OCI-LY3 (cell line): Measurements from ENCODE around the gene AP1S1.

ENCODE experiments used
- H2AFZ ChIP-seq: fragments of 200-600, 300-600 bp; shearing (Covaris generic); 2 replicates; pipeline ENCODE4 v1.6.0; 2014; ENCODE audit warnings: antibody characterized with exemption, low read depth, low read length
- H3K27ac ChIP-seq: fragments of 200-600, 300-600 bp; sonication (generic); 2 replicates; pipeline ENCODE4 v1.5.1; 2014; ENCODE audit warnings: mild to moderate bottlenecking, low read length, moderate library complexity, mixed read lengths
- H3K27me3 ChIP-seq: fragments of 200-600, 300-600 bp; sonication (generic); 2 replicates; pipeline ENCODE4 v1.6.1; 2014; ENCODE audit warnings: low read depth, low read length, mixed read lengths
- H3K36me3 ChIP-seq: fragments of 200-600, 300-600 bp; sonication (generic); replicated peaks from 2 replicates; pipeline ENCODE3; 2014; ENCODE audit warnings: low read depth, low read length, mixed read lengths
- H3K4me1 ChIP-seq: fragments of 300-600, 200-600 bp; sonication (generic); 2 replicates; pipeline ENCODE4 v1.6.1; 2014; ENCODE audit warnings: low read length, mixed read lengths
- H3K4me2 ChIP-seq: fragments of 200-600, 300-600 bp; sonication (generic); 2 replicates; pipeline ENCODE4 v1.6.1; 2014; ENCODE audit warnings: low read length, mixed read lengths
- H3K4me3 ChIP-seq: fragments of 300-600, 200-600 bp; sonication (generic); 2 replicates; pipeline ENCODE4 v1.5.1; 2014; ENCODE audit warnings: antibody characterized with exemption, mild to moderate bottlenecking, low read length, moderate library complexity
- H3K79me2 ChIP-seq: fragments of 300-600, 200-600 bp; shearing (Covaris generic); 2 replicates; pipeline ENCODE4 v1.6.1; 2014; ENCODE audit warnings: mild to moderate bottlenecking, low read length, mixed read lengths
- H3K9ac ChIP-seq: fragments of 300-600, 200-600 bp; shearing (Covaris generic); 2 replicates; pipeline ENCODE4 v1.6.0; 2014; ENCODE audit warnings: mild to moderate bottlenecking, low read length, moderate library complexity
- H3K9me3 ChIP-seq: fragments of 200-600, 300-600 bp; shearing (Covaris generic); 2 replicates; pipeline ENCODE4 v1.6.1; 2014; ENCODE audit warnings: low read length, mixed read lengths; ENCODE audit not compliant: insufficient read depth
- H4K20me1 ChIP-seq: fragments of 200-600, 300-600 bp; sonication (generic); 2 replicates; pipeline ENCODE4 v1.6.1; 2016; ENCODE audit warnings: low read length, mixed read lengths; ENCODE audit not compliant: insufficient read depth
- EZH2phosphoT487 ChIP-seq: fragments of 200-600 bp; shearing (Covaris generic); IDR thresholded peaks from 2 replicates; pipeline ENCODE4 v1.6.1; 2018; ENCODE audit warnings: antibody characterized with exemption, mixed run types, low read depth
- TF ChIP-seq, protein P1 (sequence below): fragments of 200-600, 300-600 bp; sonication (generic); IDR thresholded peaks from 2 replicates; pipeline ENCODE4 v1.5.1; 2014; ENCODE audit warnings: antibody characterized with exemption, low read length, low read depth

The AP1S1 gene

DNA sequence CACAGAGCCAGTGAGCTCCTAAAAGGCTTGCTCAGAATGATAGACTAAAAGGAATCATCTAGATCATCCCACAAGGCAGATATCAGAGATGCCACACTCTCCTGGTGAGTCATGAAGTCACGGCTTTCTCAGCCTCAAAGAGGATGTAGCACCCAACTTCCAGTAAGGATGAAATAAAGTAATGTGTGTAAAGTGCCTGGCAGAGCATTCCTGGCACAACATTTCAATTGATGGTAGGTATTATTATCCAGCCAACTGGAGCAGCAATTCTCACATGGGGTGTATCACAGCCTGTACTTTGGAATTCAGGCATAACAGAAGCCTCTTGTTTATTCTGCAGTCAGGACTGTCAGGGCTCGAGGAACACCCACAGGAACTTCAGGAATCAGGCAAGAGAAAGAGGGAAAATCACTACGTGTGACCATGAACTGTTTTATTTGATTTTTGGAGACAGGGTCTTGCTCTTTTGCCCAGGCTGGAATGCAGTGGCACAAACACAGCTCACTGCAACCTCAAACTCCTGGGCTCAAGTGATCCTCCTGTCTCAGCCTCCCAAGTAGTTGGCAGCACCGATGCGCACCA, 31.1 kb downstream of the AP1S1 start:
- Histone ChIP-seq H3K36me3 (no peaks in the 10 kb centered on the region), H2AFZ (no peak overlapping the region), H3K4me3 (no peak overlapping the region)

DNA sequence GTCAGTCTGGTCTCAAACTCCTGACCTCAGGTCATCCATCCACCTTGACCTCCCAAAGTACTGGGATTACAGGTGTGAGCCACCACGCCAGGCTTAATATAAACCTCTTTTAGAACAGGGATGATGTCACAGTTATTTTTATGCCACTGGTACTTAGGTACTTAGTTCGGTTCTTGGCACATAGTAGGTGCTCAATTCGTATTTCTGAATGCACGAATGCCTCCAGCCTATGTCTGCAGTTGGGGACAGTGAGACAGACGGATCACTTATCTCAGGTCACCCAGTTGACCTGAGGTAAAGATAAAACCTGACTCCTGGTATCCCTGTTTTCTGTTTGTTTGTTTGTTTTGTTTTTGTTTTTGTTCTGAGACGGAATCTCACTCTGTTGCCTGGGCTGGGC, 31.9 kb downstream of the AP1S1 start:
- H3K9me3 ChIP-seq = no peaks in the 10 kb centered on the region
- H3K4me1 ChIP-seq = peaks cover 12% of the 10 kb centered on the region
- TF ChIP-seq, protein P1, sequence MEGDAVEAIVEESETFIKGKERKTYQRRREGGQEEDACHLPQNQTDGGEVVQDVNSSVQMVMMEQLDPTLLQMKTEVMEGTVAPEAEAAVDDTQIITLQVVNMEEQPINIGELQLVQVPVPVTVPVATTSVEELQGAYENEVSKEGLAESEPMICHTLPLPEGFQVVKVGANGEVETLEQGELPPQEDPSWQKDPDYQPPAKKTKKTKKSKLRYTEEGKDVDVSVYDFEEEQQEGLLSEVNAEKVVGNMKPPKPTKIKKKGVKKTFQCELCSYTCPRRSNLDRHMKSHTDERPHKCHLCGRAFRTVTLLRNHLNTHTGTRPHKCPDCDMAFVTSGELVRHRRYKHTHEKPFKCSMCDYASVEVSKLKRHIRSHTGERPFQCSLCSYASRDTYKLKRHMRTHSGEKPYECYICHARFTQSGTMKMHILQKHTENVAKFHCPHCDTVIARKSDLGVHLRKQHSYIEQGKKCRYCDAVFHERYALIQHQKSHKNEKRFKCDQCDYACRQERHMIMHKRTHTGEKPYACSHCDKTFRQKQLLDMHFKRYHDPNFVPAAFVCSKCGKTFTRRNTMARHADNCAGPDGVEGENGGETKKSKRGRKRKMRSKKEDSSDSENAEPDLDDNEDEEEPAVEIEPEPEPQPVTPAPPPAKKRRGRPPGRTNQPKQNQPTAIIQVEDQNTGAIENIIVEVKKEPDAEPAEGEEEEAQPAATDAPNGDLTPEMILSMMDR = no peak
- no peak for TF ChIP-seq EZH2phosphoT487
- no peak overlapping the region for H2AFZ ChIP-seq
- H3K27ac ChIP-seq = no peak overlapping the region
- H3K36me3 ChIP-seq = no peaks in the 10 kb centered on the region
- H3K4me2 ChIP-seq = no peak overlapping the region
- H3K9ac ChIP-seq = no peak overlapping the region
- H4K20me1 ChIP-seq = no peaks in the 10 kb centered on the region
- H3K79me2 ChIP-seq = no peaks in the 10 kb centered on the region
- H3K27me3 ChIP-seq = no peaks in the 10 kb centered on the region
- no peak overlapping the region for H3K4me3 ChIP-seq

More for the DNA sequence above, 31.1 kb downstream of the AP1S1 start:
- no peaks in the 10 kb centered on the region for H4K20me1 ChIP-seq
- H3K9ac ChIP-seq = no peak overlapping the region
- H3K27me3 ChIP-seq = no peaks in the 10 kb centered on the region
- no peak overlapping the region for H3K27ac ChIP-seq
- TF ChIP-seq, protein P1 = no peak
- no peak for TF ChIP-seq EZH2phosphoT487
- no peaks in the 10 kb centered on the region for H3K79me2 ChIP-seq
- H3K4me2 ChIP-seq = no peak overlapping the region
- H3K4me1 ChIP-seq = peaks cover 12% of the 10 kb centered on the region
- no peaks in the 10 kb centered on the region for H3K9me3 ChIP-seq

DNA sequence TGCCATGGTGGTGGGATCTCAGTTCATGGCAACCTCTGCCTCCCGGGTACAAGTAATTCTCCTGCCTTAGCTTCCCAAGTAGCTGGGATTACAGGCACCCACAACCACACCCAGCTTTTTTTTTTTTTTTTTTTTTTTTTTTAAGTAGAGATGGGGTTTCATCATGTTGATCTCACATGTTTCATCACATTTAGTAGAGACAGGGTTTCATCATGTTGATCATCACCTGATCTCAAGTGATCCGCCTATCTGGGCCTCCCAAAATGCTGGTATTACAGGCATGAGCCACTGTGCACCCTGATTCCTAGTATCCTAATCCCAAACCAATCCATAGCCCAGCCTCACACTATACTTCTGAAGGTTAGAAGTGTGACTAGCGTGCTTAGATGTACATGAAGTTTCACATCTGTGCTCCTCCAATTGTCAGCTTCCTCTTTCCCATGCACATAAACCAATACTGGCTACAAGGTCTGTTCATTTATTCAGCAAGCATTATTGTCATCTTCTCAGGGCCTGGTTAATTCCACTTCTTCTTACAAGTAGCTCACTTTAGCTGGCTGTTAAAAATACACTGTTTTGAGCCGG, 32.7 kb downstream of the AP1S1 start:
- Histone ChIP-seq H3K36me3 (no peaks in the 10 kb centered on the region), H3K27ac (no peak overlapping the region), H2AFZ (peak overlapping the region; percentile 74; the same call in 1 of the 2 replicates), H3K79me2 (no peaks in the 10 kb centered on the region), H3K9ac (no peak overlapping the region), H3K27me3 (no peaks in the 10 kb centered on the region), H3K4me3 (no peak overlapping the region), H3K4me1 (peaks cover 12% of the 10 kb centered on the region), H3K4me2 (peak overlapping the region; percentile 44), H4K20me1 (no peaks in the 10 kb centered on the region), H3K9me3 (no peaks in the 10 kb centered on the region)
- TF ChIP-seq EZH2phosphoT487 = no peak
- TF ChIP-seq, protein P1 = no peak

DNA sequence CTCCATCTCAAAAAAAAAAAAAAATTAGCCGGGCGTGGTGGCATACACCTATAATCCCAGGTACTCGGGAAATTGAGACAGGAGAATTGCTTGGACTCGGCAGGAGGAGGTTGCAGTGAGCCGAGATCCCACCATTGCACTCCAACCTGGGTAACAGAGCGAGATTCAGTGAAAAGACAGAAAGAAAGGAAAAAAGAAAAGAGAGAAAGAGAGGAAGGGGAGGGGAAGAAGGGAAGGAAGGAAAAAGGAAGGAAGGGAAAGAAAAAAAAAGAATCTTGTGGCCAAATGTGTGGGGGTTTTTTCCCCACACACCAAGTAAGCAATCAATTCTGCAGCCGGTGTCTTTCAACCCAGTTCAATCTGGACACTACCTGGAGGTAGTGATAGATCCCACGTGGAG, 34.8 kb downstream of the AP1S1 start:
- Histone ChIP-seq H3K36me3 (no peaks in the 10 kb centered on the region), H3K9ac (no peak overlapping the region), H3K4me2 (no peak overlapping the region), H3K9me3 (no peaks in the 10 kb centered on the region), H3K4me1 (peaks cover 10% of the 10 kb centered on the region), H3K27me3 (no peaks in the 10 kb centered on the region), H3K27ac (no peak overlapping the region), H2AFZ (no peak overlapping the region), H4K20me1 (no peaks in the 10 kb centered on the region), H3K4me3 (no peak overlapping the region), H3K79me2 (no peaks in the 10 kb centered on the region)
- no peak for TF ChIP-seq EZH2phosphoT487
- TF ChIP-seq, protein P1 = no peak
